ENCODE results near the gene MCCC2. TPM values are rescaled to one million over a fixed set of nuclear protein-coding genes. Genes with fewer than 3 reads are reported as not detected.

The MCCC2 gene
- total RNA-seq, 1 donor from 2014 or later: 31.4 TPM

DNA sequence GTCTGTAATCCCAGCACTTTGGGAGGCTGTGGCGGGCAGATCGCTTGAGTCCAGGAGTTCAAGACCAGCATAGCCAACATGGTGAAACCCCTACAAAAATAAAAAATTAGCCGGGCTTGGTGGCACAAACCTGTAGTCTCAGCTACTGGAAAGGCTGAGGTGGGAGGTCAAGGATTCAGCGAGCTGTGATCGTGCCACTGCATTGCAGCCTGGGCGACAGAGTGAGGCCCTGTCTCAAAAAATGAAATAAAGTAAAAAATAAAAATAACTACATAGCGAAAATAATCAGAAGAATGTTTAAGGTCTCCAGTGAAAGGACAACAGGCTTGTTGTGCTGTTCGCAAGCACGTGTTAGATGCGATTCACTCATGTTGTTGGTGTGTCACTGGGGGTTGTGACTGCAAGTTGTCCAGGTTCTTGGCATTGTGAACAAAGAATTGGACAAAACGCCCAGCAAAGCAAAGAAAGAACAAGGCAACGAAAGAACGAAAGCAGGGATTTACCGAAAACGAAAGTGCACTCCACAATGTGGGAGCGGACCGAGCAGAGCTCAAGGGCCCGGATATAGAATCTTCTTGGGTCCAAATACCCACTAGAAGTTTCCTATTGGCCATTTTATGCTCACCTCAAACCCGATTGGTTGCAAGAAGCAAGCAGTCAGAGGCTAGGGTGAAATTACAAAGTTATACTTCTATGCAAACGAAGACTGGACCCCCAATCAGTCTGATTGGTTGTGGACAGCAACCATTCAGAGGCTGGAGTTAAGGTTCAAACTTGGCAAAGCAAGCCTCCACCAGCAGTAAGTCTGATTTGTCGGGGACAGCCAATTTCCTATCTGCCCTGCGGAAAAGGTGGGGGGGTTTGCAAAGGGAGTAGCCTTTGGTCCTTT lies 844 bp upstream of the MCCC2 start:
- DNase-seq (no peak), ATAC-seq (no peak)
- Histone ChIP-seq H3K9me3 (no peaks in the 10 kb centered on the region), H3K27me3 (ENCODE audit: low read depth) (no peaks in the 10 kb centered on the region), H3K4me3 (peak overlapping the region; percentile 80), H3K27ac (peak overlapping the region; percentile 85), H3K4me1 (peaks cover 21% of the 10 kb centered on the region), H3K36me3 (no peaks in the 10 kb centered on the region)
- intact Hi-C loops (cut with DNase I): no loop called here
- TF ChIP-seq, protein P1, sequence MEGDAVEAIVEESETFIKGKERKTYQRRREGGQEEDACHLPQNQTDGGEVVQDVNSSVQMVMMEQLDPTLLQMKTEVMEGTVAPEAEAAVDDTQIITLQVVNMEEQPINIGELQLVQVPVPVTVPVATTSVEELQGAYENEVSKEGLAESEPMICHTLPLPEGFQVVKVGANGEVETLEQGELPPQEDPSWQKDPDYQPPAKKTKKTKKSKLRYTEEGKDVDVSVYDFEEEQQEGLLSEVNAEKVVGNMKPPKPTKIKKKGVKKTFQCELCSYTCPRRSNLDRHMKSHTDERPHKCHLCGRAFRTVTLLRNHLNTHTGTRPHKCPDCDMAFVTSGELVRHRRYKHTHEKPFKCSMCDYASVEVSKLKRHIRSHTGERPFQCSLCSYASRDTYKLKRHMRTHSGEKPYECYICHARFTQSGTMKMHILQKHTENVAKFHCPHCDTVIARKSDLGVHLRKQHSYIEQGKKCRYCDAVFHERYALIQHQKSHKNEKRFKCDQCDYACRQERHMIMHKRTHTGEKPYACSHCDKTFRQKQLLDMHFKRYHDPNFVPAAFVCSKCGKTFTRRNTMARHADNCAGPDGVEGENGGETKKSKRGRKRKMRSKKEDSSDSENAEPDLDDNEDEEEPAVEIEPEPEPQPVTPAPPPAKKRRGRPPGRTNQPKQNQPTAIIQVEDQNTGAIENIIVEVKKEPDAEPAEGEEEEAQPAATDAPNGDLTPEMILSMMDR (IDR thresholded peaks at IDR 0.05): no peak

DNA sequence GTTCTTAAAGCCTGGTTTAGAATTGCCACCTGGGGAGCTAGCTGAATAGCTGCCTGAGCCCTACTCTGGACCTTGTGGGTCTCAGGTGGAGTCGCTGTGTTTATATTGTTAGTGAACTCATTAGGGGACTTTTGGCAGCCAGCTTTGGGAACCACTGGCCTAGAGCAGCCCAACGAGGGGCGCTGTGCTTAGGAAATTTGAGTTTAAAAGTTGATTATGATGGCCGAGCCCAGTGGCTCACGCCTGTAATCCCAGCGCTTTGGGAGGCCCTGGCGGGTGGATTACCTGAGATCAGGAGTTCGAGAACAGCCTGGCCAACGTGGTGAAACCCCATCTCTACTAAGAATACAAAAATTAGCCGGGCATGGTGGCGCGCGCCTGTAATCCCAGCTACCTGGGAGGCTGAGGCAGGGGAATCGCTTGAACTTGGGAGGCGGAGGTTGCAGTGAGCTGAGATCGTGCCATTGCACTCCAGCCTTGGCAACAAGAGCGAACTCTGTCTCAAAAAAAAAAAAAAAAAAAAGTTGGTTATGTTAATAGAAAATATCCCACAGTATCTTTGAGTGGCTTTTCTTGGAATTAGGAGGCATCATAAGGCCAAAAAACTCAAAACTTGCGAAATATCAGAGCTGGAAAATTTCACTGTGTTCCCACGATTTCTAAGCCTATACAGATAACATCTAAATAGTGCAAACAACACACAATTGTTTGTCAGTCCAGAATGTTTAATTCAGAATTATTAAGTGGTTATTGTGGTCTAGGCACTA lies 809 bp downstream of the MCCC2 start:
- Histone ChIP-seq H3K27ac (peak overlapping the region; percentile 85), H3K4me1 (peaks cover 21% of the 10 kb centered on the region), H3K9me3 (no peaks in the 10 kb centered on the region), H3K36me3 (no peaks in the 10 kb centered on the region), H3K4me3 (peak overlapping the region; percentile 80), H3K27me3 (ENCODE audit: low read depth) (no peaks in the 10 kb centered on the region)
- DNase-seq: no peak
- intact Hi-C loops (cut with DNase I): no loop called here
- peak in 1 of 2 donors; percentile 15 for ATAC-seq
- TF ChIP-seq, protein P1 (IDR thresholded peaks at IDR 0.05): no peak

DNA sequence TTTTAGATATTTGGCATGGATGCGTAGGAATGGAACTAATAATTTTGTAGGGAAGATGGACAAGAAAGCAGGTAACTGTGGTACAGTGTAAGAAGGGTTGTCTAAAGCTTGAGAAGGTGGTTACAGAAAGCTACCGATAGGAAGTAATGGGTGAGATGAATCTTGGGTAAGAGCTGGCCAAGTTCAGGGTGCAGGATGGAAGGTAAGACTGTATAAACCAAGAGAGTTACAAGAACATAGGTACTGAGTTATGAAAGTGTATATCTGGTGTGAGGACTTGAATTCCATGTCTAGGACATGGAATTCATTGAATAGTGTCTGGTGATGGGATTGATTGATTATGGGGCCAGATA lies 1.4 kb downstream of the MCCC2 start:
- H3K27me3 ChIP-seq (ENCODE audit: low read depth): no peaks in the 10 kb centered on the region
- intact Hi-C loops (cut with DNase I): no loop called here
- no peak overlapping the region for H3K27ac ChIP-seq
- DNase-seq (no peak), ATAC-seq (no peak)
- TF ChIP-seq, protein P1 (IDR thresholded peaks at IDR 0.05): no peak
- H3K9me3 ChIP-seq: no peaks in the 10 kb centered on the region
- no peaks in the 10 kb centered on the region for H3K36me3 ChIP-seq
- H3K4me1 ChIP-seq: peaks cover 21% of the 10 kb centered on the region
- no peak overlapping the region for H3K4me3 ChIP-seq

DNA sequence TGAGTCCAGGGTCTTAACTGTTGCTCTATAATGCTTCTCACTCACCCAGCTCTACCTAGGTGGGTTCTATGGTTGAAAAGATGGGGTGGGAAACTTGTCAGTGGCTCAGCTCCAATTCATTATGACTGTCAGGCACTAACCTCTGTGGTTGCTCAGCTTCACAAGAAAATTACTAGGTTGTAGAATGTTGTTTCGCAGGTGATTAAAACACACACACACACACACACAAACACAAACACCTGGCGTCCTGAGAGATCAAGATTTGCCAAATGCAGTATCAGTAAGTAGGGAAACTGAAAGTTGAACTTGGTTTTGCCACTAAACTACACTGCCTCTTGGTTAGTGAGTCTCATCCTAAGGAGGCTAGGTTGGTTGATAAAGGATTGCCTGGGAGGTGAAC lies 2.8 kb downstream of the MCCC2 start:
- intact Hi-C loops (cut with DNase I): no loop called here
- TF ChIP-seq, protein P1 (IDR thresholded peaks at IDR 0.05): no peak
- ATAC-seq (no peak), DNase-seq (no peak)
- H3K4me3 ChIP-seq: no peak overlapping the region
- H3K9me3 ChIP-seq: no peaks in the 10 kb centered on the region
- peaks cover 21% of the 10 kb centered on the region for H3K4me1 ChIP-seq
- H3K27ac ChIP-seq: no peak overlapping the region
- no peaks in the 10 kb centered on the region for H3K27me3 ChIP-seq (ENCODE audit: low read depth)
- peaks cover 6% of the 10 kb centered on the region for H3K36me3 ChIP-seq

DNA sequence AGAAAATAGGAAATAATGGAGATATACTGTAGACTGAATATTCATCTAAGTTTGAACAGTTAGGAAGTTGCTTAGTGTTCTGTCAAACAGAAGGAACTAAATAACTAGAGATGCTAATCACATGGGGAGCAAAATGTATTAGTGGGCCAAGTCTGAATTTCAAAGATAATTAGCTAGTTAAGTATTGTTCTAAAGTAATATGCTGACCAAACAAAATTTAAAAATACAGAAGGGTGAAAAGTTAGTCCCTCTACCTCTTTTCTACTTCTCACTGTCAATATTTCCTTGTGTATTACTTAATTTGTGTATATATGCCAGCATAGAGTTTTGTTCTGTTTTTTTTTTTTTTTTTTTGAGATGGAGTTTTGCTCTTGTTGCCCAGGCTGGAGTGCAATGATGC lies 4.0 kb downstream of the MCCC2 start:
- Histone ChIP-seq H3K4me1 (peaks cover 21% of the 10 kb centered on the region), H3K36me3 (peaks cover 7% of the 10 kb centered on the region), H3K9me3 (no peaks in the 10 kb centered on the region), H3K4me3 (no peak overlapping the region), H3K27me3 (ENCODE audit: low read depth) (no peaks in the 10 kb centered on the region), H3K27ac (no peak overlapping the region)
- TF ChIP-seq, protein P1 (IDR thresholded peaks at IDR 0.05): no peak
- DNase-seq: no peak
- ATAC-seq: no peak
- intact Hi-C loops (cut with DNase I): no loop called here

All from lower lobe of right lung (tissue), 2 donors.